Gastroesophageal sphincter (tissue), 3 donors: Measurements from ENCODE around the gene GLUL.

Experiments
- POLR2A ChIP-seq, 2 donors: fragments of 450-650 bp; IDR thresholded peaks; one replicate each; pipeline ENCODE4 v1.6.1; 2017; ENCODE audit warnings: antibody characterized with exemption in 2 of 2, mild to moderate bottlenecking in 2 of 2, moderate library complexity in 1 of 2
- TF ChIP-seq, protein P1 (sequence below), 4 experiments: fragments of 200-600 bp in 2 of 4; fragments of 450-650 bp in 2 of 4; sonication (generic) in 1 of 4; IDR thresholded peaks; one replicate each; pipeline ENCODE4 v1.5.1; 2017 to 2019; ENCODE audit warnings: antibody characterized with exemption in 4 of 4, mild to moderate bottlenecking in 2 of 4, moderate library complexity in 2 of 4

- TF ChIP-seq, protein P1, sequence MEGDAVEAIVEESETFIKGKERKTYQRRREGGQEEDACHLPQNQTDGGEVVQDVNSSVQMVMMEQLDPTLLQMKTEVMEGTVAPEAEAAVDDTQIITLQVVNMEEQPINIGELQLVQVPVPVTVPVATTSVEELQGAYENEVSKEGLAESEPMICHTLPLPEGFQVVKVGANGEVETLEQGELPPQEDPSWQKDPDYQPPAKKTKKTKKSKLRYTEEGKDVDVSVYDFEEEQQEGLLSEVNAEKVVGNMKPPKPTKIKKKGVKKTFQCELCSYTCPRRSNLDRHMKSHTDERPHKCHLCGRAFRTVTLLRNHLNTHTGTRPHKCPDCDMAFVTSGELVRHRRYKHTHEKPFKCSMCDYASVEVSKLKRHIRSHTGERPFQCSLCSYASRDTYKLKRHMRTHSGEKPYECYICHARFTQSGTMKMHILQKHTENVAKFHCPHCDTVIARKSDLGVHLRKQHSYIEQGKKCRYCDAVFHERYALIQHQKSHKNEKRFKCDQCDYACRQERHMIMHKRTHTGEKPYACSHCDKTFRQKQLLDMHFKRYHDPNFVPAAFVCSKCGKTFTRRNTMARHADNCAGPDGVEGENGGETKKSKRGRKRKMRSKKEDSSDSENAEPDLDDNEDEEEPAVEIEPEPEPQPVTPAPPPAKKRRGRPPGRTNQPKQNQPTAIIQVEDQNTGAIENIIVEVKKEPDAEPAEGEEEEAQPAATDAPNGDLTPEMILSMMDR (IDR thresholded peaks at IDR 0.05), result no peak
- no peak for TF ChIP-seq POLR2A (IDR thresholded peaks at IDR 0.05)
Measured at GRCh38 chr1:182367926-182368325, 23.7 kb downstream of the GLUL start.
